Keratinocyte (primary cell): ENCODE measurements around the gene GALNT9. TPM values are rescaled to one million over a fixed set of nuclear protein-coding genes. Genes with fewer than 3 reads are reported as not detected.

Experiments used
- DNase-seq: peaks from one replicate; pipeline ENCODE4 v3.0.0-alpha.2; 2011; ENCODE audit warnings: low read depth, missing footprints, low spot score
- FAIRE-seq: peaks from 2 replicates; lab custom pipeline; 2011; peaks lifted over from hg19 to GRCh38; lab: Jason Lieb, UNC
- H2AFZ ChIP-seq: 2 replicates; pipeline ENCODE4 v1.6.0; 2012; ENCODE audit warnings: low read length, control low read depth, inconsistent platforms; ENCODE audit not compliant: control insufficient read depth
- H3K27ac ChIP-seq: 2 replicates; pipeline ENCODE4 v1.5.1; 2011; ENCODE audit warnings: low read length; ENCODE audit not compliant: control insufficient read depth, insufficient read depth
- H3K27me3 ChIP-seq: 3 replicates; pipeline ENCODE4 v1.6.0; 2011; ENCODE audit warnings: low read length; ENCODE audit not compliant: control insufficient read depth, insufficient read depth; ENCODE audit errors: extremely low read depth
- H3K36me3 ChIP-seq, 2 experiments: 2 replicates in 1 of 2; 3 replicates in 1 of 2; pipeline ENCODE4 v1.5.1; 2011; ENCODE audit warnings: low read length in 2 of 2, mild to moderate bottlenecking in 1 of 2; ENCODE audit not compliant: control insufficient read depth in 2 of 2, insufficient read depth in 2 of 2; ENCODE audit errors: extremely low read depth in 1 of 2
- H3K4me1 ChIP-seq: 3 replicates; pipeline ENCODE4 v1.5.1; 2011; ENCODE audit warnings: low read length; ENCODE audit not compliant: control insufficient read depth, insufficient read depth; ENCODE audit errors: extremely low read depth
- H3K4me2 ChIP-seq: 3 replicates; pipeline ENCODE4 v1.6.0; 2011; ENCODE audit warnings: low read depth, low read length; ENCODE audit not compliant: control insufficient read depth, insufficient read depth; ENCODE audit errors: extremely low read depth
- H3K4me3 ChIP-seq, 3 experiments: fragments of 200-600 bp in 1 of 3; sonication (generic) in 1 of 3; 2 replicates in 2 of 3; 3 replicates in 1 of 3; pipeline ENCODE4 v1.5.1; 2011 to 2016; ENCODE audit warnings: low read length in 3 of 3, mild to moderate bottlenecking in 3 of 3, control low read depth in 2 of 3, inconsistent platforms in 1 of 3, low read depth in 1 of 3, mixed read lengths in 1 of 3, mixed run types in 1 of 3, moderate library complexity in 1 of 3; ENCODE audit not compliant: control insufficient read depth in 2 of 3, insufficient read depth in 2 of 3; ENCODE audit errors: extremely low read depth in 1 of 3
- H3K79me2 ChIP-seq: 2 replicates; pipeline ENCODE4 v1.6.0; 2012; ENCODE audit warnings: low read length; ENCODE audit not compliant: control insufficient read depth, insufficient read depth
- H3K9ac ChIP-seq: 3 replicates; pipeline ENCODE4 v1.6.0; 2011; ENCODE audit warnings: low read length; ENCODE audit not compliant: control insufficient read depth, insufficient read depth; ENCODE audit errors: extremely low read depth
- H3K9me1 ChIP-seq: 3 replicates; pipeline ENCODE4 v1.6.0; 2011; ENCODE audit warnings: low read length; ENCODE audit not compliant: control insufficient read depth, insufficient read depth; ENCODE audit errors: extremely low read depth
- H3K9me3 ChIP-seq: 2 replicates; pipeline ENCODE4 v1.5.1; 2012; ENCODE audit warnings: low read depth, low read length; ENCODE audit not compliant: control insufficient read depth
- H4K20me1 ChIP-seq: 3 replicates; pipeline ENCODE4 v1.6.0; 2011; ENCODE audit warnings: low read length; ENCODE audit not compliant: control insufficient read depth, insufficient read depth; ENCODE audit errors: extremely low read depth
- CTCF ChIP-seq, 3 experiments: IDR thresholded peaks in 1 of 3; conservative IDR thresholded peaks in 1 of 3; optimal IDR thresholded peaks in 1 of 3; 2 replicates in 2 of 3; 3 replicates in 1 of 3; pipeline versions ENCODE3 to v1.5.1; 2011; ENCODE audit warnings: low read length in 3 of 3, mild to moderate bottlenecking in 3 of 3, moderate library complexity in 2 of 3, control low read depth in 1 of 3, inconsistent platforms in 1 of 3; ENCODE audit not compliant: insufficient read depth in 2 of 3; ENCODE audit errors: extremely low read depth in 1 of 3
- EZH2 ChIP-seq: IDR thresholded peaks from one replicate; pipeline ENCODE4 v1.6.1; 2012; ENCODE audit warnings: inconsistent platforms, mild to moderate bottlenecking, low read length, moderate library complexity
- dilution Hi-C: fragments of 300-500 bp; cut with MboI; formaldehyde crosslinking; loops from one replicate; pipeline ENCODE4 v1.7.0; 2020; ENCODE audit warnings: low sequenced_read_pairs; ENCODE audit not compliant: extremely low pct_ligation_motif_present
- polyA plus RNA-seq, 5 experiments: library from polyadenylated mRNA; depleted of rRNA in 3 of 5; stranded (reverse) in 3 of 5; stranded (forward) in 1 of 5; unstranded in 1 of 5; fragments of >200 nt; gene quantifications; 1 replicate in 1 of 5; 2 replicates in 3 of 5; 3 replicates in 1 of 5; pipeline versions ENCODE4 v1.2.1 to v1.2.3, GENCODE V29; 2011 to 2012; ENCODE audit warnings: missing spikeins in 2 of 5, low read depth in 1 of 5, low replicate concordance in 1 of 5

GALNT9 gene
- polyA plus RNA-seq, 1 donor (not counting 4 experiments of a cell fraction or from before 2014, with no cell fraction given), result not detected

DNA sequence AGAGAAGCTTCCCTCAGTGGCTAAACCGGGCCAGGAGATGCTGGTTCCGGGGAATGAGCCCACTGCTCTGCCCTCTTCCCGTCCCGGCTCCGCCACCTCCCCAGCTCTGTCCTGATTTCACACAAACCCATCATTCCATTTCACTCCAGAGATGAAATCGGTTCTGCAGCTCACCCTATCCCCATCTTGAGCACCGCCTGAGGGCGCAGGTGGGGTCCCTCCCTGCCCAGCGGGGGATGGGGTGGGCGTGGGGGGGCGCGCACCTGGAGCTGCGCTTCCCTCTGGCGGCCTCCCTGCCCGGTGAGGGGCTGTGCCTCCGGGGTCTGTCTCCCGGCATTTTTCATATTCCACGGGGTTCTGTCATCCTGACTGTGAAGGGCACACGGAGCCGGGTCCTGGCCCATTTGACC is 140.5 kb downstream of the GALNT9 start:
- peaks cover 4% of the 10 kb centered on the region for H3K9me3 ChIP-seq
- peaks cover 3% of the 10 kb centered on the region for H3K4me1 ChIP-seq
- H3K27me3 ChIP-seq, result peaks cover 5% of the 10 kb centered on the region
- FAIRE-seq (no peak), DNase-seq (no peak)
- H3K79me2 ChIP-seq, result no peaks in the 10 kb centered on the region
- no peak overlapping the region for H3K27ac ChIP-seq
- peak overlapping the region; percentile 93 for H2AFZ ChIP-seq
- no peaks in the 10 kb centered on the region for H3K9me1 ChIP-seq
- peak overlapping the region; percentile 41 for H3K9ac ChIP-seq
- no peaks in the 10 kb centered on the region for H4K20me1 ChIP-seq
- TF ChIP-seq EZH2 (no peak), CTCF (optimal IDR thresholded peaks at IDR 0.05 in 1 of 3, IDR thresholded peaks at IDR 0.05 in 1 of 3, conservative IDR thresholded peaks at IDR 0.05 in 1 of 3; ENCODE audit: extremely low read depth in 1 of 3, insufficient read depth in 2 of 3, low read length in 3 of 3) (no peak)
- H3K36me3 ChIP-seq, result no peaks in the 10 kb centered on the region
- peak overlapping the region; percentile 79 for H3K4me2 ChIP-seq
- dilution Hi-C loops, result no loop called here
- H3K4me3 ChIP-seq, result peak overlapping the region; percentile 24 to 67 (median 57)

GRCh38 chr12:132188451-132188901 is 140.9 kb downstream of the GALNT9 start:
- Histone ChIP-seq H3K36me3 (no peaks in the 10 kb centered on the region), H2AFZ (no peak overlapping the region), H3K9me3 (peaks cover 1% of the 10 kb centered on the region), H3K4me3 (no peak overlapping the region), H3K27ac (no peak overlapping the region), H3K4me2 (no peak overlapping the region), H3K4me1 (peaks cover 3% of the 10 kb centered on the region), H4K20me1 (no peaks in the 10 kb centered on the region), H3K79me2 (no peaks in the 10 kb centered on the region), H3K9me1 (no peaks in the 10 kb centered on the region), H3K9ac (no peak overlapping the region), H3K27me3 (peaks cover 5% of the 10 kb centered on the region)
- TF ChIP-seq EZH2 (no peak), CTCF (optimal IDR thresholded peaks at IDR 0.05 in 1 of 3, IDR thresholded peaks at IDR 0.05 in 1 of 3, conservative IDR thresholded peaks at IDR 0.05 in 1 of 3; ENCODE audit: extremely low read depth in 1 of 3, insufficient read depth in 2 of 3, low read length in 3 of 3) (no peak)
- FAIRE-seq (no peak), DNase-seq (no peak)
- dilution Hi-C loops, result no loop called here
